SU-DHL-6 (cell line): ENCODE results near the gene NFKBIE.

Experiments
- H2AFZ ChIP-seq: fragments of 200-600 bp; sonication (generic); 2 replicates; pipeline ENCODE4 v1.6.1; 2014; ENCODE audit warnings: low read depth, mild to moderate bottlenecking, moderate library complexity, mixed read lengths, antibody characterized with exemption, low read length; ENCODE audit not compliant: severe bottlenecking
- H3F3A ChIP-seq: fragments of 200-600 bp; shearing (Covaris generic); 2 replicates; pipeline ENCODE4 v1.6.0; 2016; ENCODE audit warnings: antibody characterized with exemption, mild to moderate bottlenecking; ENCODE audit not compliant: insufficient read depth
- H3K27ac ChIP-seq: fragments of 200-600 bp; sonication (generic); 2 replicates; pipeline ENCODE4 v1.5.1; 2016; ENCODE audit warnings: low read depth, mild to moderate bottlenecking, low read length, moderate library complexity, mixed read lengths
- H3K27me3 ChIP-seq: fragments of 200-600 bp; sonication (generic), shearing (Covaris generic); 2 replicates; pipeline ENCODE4 v1.6.0; 2014; ENCODE audit warnings: mild to moderate bottlenecking, low read length
- H3K36me3 ChIP-seq: fragments of 200-600 bp; sonication (generic); 2 replicates; pipeline ENCODE4 v1.6.1; 2014; ENCODE audit warnings: mild to moderate bottlenecking, low read length, mixed read lengths
- H3K4me2 ChIP-seq: fragments of 300-600, 200-600 bp; shearing (Covaris generic), sonication (generic); 2 replicates; pipeline ENCODE4 v1.6.0; 2014; ENCODE audit warnings: low read length, low read depth, mild to moderate bottlenecking; ENCODE audit not compliant: poor library complexity, severe bottlenecking
- H3K4me3 ChIP-seq: fragments of 200-600 bp; sonication (generic); 2 replicates; pipeline ENCODE4 v1.5.1; 2014; ENCODE audit warnings: antibody characterized with exemption, low read length, mild to moderate bottlenecking, mixed read lengths; ENCODE audit not compliant: insufficient read depth, poor library complexity, severe bottlenecking
- H3K79me2 ChIP-seq: fragments of 200-600 bp; sonication (generic); 2 replicates; pipeline ENCODE4 v1.6.1; 2014; ENCODE audit warnings: mild to moderate bottlenecking, low read length, moderate library complexity; ENCODE audit not compliant: insufficient read depth
- H3K9ac ChIP-seq: fragments of 200-600 bp; sonication (generic); 2 replicates; pipeline ENCODE4 v1.7.0; 2014; ENCODE audit warnings: mild to moderate bottlenecking, low read length
- H3K9me2 ChIP-seq: fragments of 200-600 bp; sonication (generic); replicated peaks from 2 replicates; pipeline ENCODE4 v1.6.1; 2014; ENCODE audit warnings: low read length; ENCODE audit not compliant: insufficient read depth
- H3K9me3 ChIP-seq: fragments of 200-600 bp; sonication (generic); 2 replicates; pipeline ENCODE4 v1.6.1; 2014; ENCODE audit warnings: low read length, mixed read lengths; ENCODE audit not compliant: insufficient read depth
- H4K20me1 ChIP-seq: fragments of 200-600 bp; sonication (generic); 2 replicates; pipeline ENCODE4 v1.6.1; 2014; ENCODE audit warnings: low read depth, mild to moderate bottlenecking, antibody characterized with exemption, low read length, moderate library complexity, mixed read lengths
- EZH2phosphoT487 ChIP-seq: fragments of 200-600 bp; sonication (generic), shearing (Covaris generic); conservative IDR thresholded peaks from 2 replicates; pipeline ENCODE4 v1.6.1; 2018; ENCODE audit warnings: mild to moderate bottlenecking, antibody characterized with exemption, low read length, moderate library complexity, mixed read lengths
- TF ChIP-seq, protein P1 (sequence below): fragments of 200-600 bp; sonication (generic); IDR thresholded peaks from one replicate; pipeline ENCODE4 v1.5.1; 2017; ENCODE audit warnings: antibody characterized with exemption, mild to moderate bottlenecking, low read length, moderate library complexity; ENCODE audit not compliant: insufficient read depth, poor library complexity, severe bottlenecking

The NFKBIE gene

DNA sequence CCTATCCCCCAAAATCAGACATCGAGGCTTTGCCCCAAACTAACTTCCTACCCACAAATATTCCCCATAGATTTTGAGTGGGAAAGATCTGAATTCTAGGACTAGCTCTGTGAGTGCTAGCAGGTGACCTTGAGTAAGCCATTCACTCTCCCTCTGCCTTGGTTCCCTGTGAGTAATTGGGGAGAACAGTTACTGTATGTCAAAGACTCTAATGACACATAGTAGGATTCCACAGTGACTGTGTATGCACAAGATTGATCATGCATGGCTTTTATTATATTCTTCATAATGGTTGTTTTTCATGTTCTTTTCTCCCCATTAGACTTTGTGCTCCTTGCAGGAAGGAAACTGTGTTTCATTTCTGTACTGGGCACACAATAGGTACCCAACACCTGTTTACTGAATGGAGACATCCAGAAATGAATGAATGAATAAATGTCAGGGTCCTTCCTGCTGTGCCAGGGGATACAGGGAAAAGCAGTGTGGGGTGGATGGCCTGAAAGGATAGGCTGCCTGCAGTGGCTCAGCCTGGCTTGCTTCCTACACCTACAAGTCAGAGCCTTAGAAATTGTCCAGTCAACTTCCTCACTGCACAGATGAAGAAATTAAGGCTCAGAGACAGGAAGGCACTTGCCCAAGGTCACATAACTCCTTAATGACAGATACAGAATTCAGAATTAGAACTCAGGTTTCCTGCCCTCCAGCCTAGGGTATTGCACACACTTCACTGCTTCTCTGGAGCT, 4.0 kb upstream of the NFKBIE start:
- no peaks in the 10 kb centered on the region for H4K20me1 ChIP-seq
- H3K4me2 ChIP-seq: no peak overlapping the region
- H2AFZ ChIP-seq: no peak overlapping the region
- H3K36me3 ChIP-seq: no peaks in the 10 kb centered on the region
- peaks cover 25% of the 10 kb centered on the region for H3F3A ChIP-seq
- H3K27me3 ChIP-seq: no peaks in the 10 kb centered on the region
- no peak overlapping the region for H3K9ac ChIP-seq
- no peak overlapping the region for H3K27ac ChIP-seq
- no peaks in the 10 kb centered on the region for H3K9me3 ChIP-seq
- no peak overlapping the region for H3K4me3 ChIP-seq
- H3K9me2 ChIP-seq: no peaks in the 10 kb centered on the region
- H3K79me2 ChIP-seq: peaks cover 4% of the 10 kb centered on the region
- no peak for TF ChIP-seq EZH2phosphoT487
- TF ChIP-seq, protein P1, sequence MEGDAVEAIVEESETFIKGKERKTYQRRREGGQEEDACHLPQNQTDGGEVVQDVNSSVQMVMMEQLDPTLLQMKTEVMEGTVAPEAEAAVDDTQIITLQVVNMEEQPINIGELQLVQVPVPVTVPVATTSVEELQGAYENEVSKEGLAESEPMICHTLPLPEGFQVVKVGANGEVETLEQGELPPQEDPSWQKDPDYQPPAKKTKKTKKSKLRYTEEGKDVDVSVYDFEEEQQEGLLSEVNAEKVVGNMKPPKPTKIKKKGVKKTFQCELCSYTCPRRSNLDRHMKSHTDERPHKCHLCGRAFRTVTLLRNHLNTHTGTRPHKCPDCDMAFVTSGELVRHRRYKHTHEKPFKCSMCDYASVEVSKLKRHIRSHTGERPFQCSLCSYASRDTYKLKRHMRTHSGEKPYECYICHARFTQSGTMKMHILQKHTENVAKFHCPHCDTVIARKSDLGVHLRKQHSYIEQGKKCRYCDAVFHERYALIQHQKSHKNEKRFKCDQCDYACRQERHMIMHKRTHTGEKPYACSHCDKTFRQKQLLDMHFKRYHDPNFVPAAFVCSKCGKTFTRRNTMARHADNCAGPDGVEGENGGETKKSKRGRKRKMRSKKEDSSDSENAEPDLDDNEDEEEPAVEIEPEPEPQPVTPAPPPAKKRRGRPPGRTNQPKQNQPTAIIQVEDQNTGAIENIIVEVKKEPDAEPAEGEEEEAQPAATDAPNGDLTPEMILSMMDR: no peak

DNA sequence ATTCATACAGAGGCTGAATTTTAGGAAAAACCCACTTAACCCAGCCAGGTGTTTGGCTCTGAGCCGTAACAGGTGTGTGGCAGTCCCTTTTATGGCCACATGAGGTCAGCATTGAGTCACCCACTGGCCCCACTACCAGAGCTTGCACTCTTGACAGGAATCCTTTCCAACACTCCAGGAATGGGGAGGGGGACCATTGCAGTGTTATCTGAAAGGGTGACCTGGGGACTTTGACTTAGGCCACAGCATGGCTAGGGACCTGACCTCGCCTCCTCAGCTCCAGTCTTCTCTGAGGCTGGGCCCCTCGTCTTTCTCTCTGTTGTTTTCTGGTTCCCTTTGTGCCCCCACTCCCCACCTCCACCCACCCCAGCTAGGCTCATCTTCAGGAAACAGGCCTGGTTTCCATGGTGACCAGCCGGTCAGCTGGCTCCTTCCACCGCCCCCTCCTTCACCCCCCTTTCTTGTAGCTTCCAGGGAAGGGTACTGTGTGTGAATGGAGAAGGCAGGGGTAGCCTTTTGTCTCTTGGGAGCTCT, 2.8 kb upstream of the NFKBIE start:
- Histone ChIP-seq H3K4me3 (no peak overlapping the region), H4K20me1 (no peaks in the 10 kb centered on the region), H3F3A (peaks cover 33% of the 10 kb centered on the region), H3K36me3 (no peaks in the 10 kb centered on the region), H3K9me3 (no peaks in the 10 kb centered on the region), H3K79me2 (peaks cover 14% of the 10 kb centered on the region), H3K27ac (no peak overlapping the region), H3K9ac (no peak overlapping the region), H3K27me3 (no peaks in the 10 kb centered on the region), H2AFZ (no peak overlapping the region), H3K9me2 (no peaks in the 10 kb centered on the region), H3K4me2 (no peak overlapping the region)
- no peak for TF ChIP-seq EZH2phosphoT487
- TF ChIP-seq, protein P1: peak; percentile 98

DNA sequence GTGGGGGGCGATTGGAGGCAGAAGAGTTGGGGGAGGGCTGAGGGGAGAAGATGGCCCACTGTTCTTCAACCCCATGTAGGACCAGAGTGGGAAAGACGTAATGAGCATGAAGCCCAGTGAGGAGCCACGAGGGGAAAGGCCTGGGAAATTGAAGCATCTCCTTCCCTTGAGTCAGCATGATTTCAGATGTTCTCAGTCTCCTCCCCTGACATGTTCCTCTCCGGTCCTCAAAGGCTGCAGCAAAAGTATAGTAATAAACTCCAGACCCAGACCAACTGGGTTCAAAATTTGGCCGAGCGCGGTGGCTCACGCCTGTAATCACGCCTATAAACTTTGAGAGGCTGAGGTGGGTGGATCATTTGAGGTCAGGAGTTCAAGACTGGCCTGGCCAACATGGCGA, 1.9 kb upstream of the NFKBIE start:
- Histone ChIP-seq H2AFZ (no peak overlapping the region), H3K9me2 (no peaks in the 10 kb centered on the region)
- TF ChIP-seq EZH2phosphoT487: no peak
- TF ChIP-seq, protein P1: no peak

More for the DNA sequence above, 1.9 kb upstream of the NFKBIE start:
- H3K4me2 ChIP-seq: no peak overlapping the region
- no peaks in the 10 kb centered on the region for H3K27me3 ChIP-seq
- H3K9ac ChIP-seq: no peak overlapping the region
- no peaks in the 10 kb centered on the region for H3K9me3 ChIP-seq
- peaks cover 23% of the 10 kb centered on the region for H3K79me2 ChIP-seq
- H3K36me3 ChIP-seq: no peaks in the 10 kb centered on the region
- H3K27ac ChIP-seq: no peak overlapping the region
- H3K4me3 ChIP-seq: no peak overlapping the region
- H3F3A ChIP-seq: peaks cover 38% of the 10 kb centered on the region
- no peaks in the 10 kb centered on the region for H4K20me1 ChIP-seq
